HG03565 (cell line): Measurements from ENCODE around the gene HSP90B1.

Experiments
- ATAC-seq: cut with Tn5 transposase; IDR thresholded peaks from one replicate; pipeline ENCODE4 v1.9.1; 2021; ENCODE audit warnings: mild to moderate bottlenecking, moderate library complexity; ENCODE audit not compliant: unreplicated experiment

Gene HSP90B1

GRCh38 chr12:103929046-103929783 is 995 bp upstream of the HSP90B1 start:
- ATAC-seq: peak; percentile 15

GRCh38 chr12:103929784-103930033 is 501 bp upstream of the HSP90B1 start:
- ATAC-seq: no peak

- no peak for ATAC-seq
Measured at GRCh38 chr12:103930787-103931735, 851 bp downstream of the HSP90B1 start.

GRCh38 chr12:103933237-103933636 is 3.0 kb downstream of the HSP90B1 start:
- no peak for ATAC-seq

GRCh38 chr12:103936679-103937078 is 6.5 kb downstream of the HSP90B1 start:
- ATAC-seq: no peak

- no peak for ATAC-seq
Measured at GRCh38 chr12:103944964-103945363, 14.8 kb downstream of the HSP90B1 start.

GRCh38 chr12:103947871-103948555 is 17.8 kb downstream of the HSP90B1 start:
- ATAC-seq: no peak

- no peak for ATAC-seq
Measured at GRCh38 chr12:103948746-103949406, 18.7 kb downstream of the HSP90B1 start.

GRCh38 chr12:103952497-103952896 is 22.3 kb downstream of the HSP90B1 start:
- ATAC-seq: no peak

- no peak for ATAC-seq
Measured at GRCh38 chr12:103955811-103956508, 25.8 kb downstream of the HSP90B1 start.

- peak; percentile 13 for ATAC-seq
Measured at GRCh38 chr12:103956509-103957027, 26.4 kb downstream of the HSP90B1 start.

GRCh38 chr12:103957865-103958388 is 27.7 kb downstream of the HSP90B1 start:
- ATAC-seq: no peak

- no peak for ATAC-seq
Measured at GRCh38 chr12:103958621-103959020, 28.4 kb downstream of the HSP90B1 start.

GRCh38 chr12:103960616-103961227 is 30.5 kb downstream of the HSP90B1 start:
- ATAC-seq: no peak

- ATAC-seq: no peak
Measured at GRCh38 chr12:103962493-103962892, 32.3 kb downstream of the HSP90B1 start.

GRCh38 chr12:103964805-103965204 is 34.6 kb downstream of the HSP90B1 start:
- no peak for ATAC-seq

- ATAC-seq: no peak
Measured at GRCh38 chr12:103965255-103965589, 35.0 kb downstream of the HSP90B1 start.

GRCh38 chr12:103965590-103966504 is 35.6 kb downstream of the HSP90B1 start, which contains the start of gene TDG:
Gene TDG (plus strand): TSS chr12:103965872. CDS start chr12:103966038, 166 bp downstream.
- peak; percentile 73 for ATAC-seq
